ENCODE results near the gene ROPN1.
"Not testable (repeated sequence)": the region's sequence is repeated elsewhere in the genome, so short reads cannot be mapped to it uniquely, and the experiment has no call there.

- TF ChIP-seq POLR2A, TAF1, POLR2AphosphoS5, SPI1 (IDR thresholded peaks at IDR 0.05; ENCODE audit: low read depth, low read length): not testable (repeated sequence)
These were observed 16.9 kb downstream of the ROPN1 start for GRCh38 chr3:123975030-123975429.
